Measurements from ENCODE around the gene PIP5KL1. TPM values are rescaled to one million over a fixed set of nuclear protein-coding genes. Genes with fewer than 3 reads are reported as not detected.

The PIP5KL1 gene
- total RNA-seq, 1 donor from 2014 or later: 11.5 TPM

DNA sequence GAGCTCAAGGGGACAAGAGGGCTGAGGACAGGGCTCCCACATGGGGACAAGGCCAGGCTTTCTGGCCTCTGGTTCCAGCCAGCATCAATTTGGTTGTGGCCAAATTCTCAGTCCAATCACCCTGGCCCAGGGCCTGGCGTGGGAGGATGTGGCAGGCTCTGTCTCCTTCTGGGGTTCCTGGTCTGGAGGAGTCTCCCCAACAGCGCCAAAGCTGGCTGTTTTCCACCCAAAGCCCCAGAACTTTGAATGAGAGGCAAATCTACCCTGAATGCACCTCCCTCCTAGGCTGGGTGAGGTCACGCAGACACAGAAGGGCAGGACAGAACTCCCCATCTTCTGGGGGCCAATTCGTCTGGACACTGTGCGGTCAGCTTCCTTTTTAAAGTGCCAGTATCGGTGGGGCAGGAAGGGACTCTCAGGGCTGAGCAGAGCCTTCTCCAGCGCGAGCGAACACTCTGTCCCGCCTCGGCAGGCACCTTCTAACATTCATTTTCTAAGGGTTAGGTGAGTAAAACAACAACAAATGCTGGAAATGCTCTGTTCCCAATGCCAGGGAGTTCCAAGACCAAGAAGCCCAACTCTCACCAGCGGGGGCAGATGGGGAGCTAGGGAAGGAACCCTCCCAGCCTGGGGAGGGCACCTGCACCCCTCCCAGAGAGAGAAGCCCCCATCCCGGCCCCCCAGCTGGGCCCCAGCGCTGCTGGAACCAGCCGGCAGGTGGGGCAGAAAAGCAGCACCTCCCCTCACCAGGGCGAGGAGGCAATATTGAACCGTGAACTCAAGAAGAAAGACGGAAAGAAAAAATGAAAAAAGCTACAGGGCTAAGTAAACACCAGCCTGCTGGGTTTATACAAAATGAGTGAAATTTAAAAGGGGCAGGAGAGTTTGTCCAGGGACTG lies 10.7 kb upstream of the PIP5KL1 start:
- Histone ChIP-seq H3K4me1 (peaks cover 44% of the 10 kb centered on the region), H3K27me3 (ENCODE audit: low read depth) (no peaks in the 10 kb centered on the region), H3K36me3 (peaks cover 46% of the 10 kb centered on the region), H3K27ac (no peak overlapping the region), H3K4me3 (no peak overlapping the region), H3K9me3 (no peaks in the 10 kb centered on the region)
- DNase-seq (no peak), ATAC-seq (no peak)
- TF ChIP-seq CTCF (IDR thresholded peaks at IDR 0.05): no peak
- intact Hi-C loops (cut with DNase I): loop anchor here (10.0 kb wide), 1 partner anchor 103 kb away; no protein-coding TSS in a partner anchor

DNA sequence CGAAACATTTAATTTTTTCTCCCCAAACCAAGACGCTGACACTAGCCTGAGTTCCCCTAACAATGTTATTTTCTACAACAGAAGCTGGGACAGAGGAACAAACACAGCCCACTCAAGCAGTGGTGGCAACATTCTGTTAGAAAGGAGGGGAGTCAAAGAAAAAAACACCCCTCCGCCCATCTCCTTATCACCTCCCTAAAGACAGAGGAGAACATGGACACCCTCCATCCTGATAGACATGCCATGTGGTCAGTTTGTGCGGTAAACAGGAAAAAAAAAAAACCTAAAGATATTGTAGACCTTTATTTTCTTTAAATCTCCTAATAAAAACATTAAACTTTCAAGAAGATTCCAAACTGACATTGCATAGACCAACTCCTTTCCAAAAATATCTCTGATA lies 10.0 kb upstream of the PIP5KL1 start:
- intact Hi-C loops (cut with DNase I): loop anchor here (10.0 kb wide), 1 partner anchor 104 kb away; no protein-coding TSS in a partner anchor
- H3K4me3 ChIP-seq: no peak overlapping the region
- H3K27me3 ChIP-seq (ENCODE audit: low read depth): no peaks in the 10 kb centered on the region
- H3K9me3 ChIP-seq: no peaks in the 10 kb centered on the region
- H3K4me1 ChIP-seq: peaks cover 51% of the 10 kb centered on the region
- ATAC-seq: no peak
- TF ChIP-seq CTCF (IDR thresholded peaks at IDR 0.05): no peak
- DNase-seq: no peak
- no peak overlapping the region for H3K27ac ChIP-seq
- H3K36me3 ChIP-seq: peaks cover 41% of the 10 kb centered on the region

DNA sequence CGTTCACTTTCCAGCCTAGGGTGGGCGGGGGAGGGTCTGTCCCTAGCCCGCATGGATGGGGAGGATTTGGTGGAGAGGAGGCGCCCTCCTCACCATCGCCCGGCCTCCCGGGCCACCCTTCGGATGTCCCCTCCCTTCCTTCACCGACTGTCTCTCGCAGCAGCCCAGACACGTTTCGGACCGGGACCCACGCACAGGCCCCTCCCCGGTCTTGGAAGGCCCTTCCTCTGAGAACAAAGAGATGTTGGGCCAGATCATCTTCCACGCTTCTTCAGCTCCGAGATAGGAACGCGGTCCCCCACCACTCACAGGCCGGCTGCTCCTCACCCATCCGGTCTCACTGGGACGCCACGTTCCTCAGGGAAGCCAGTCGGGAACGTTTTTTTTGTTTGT lies 7.7 kb upstream of the PIP5KL1 start:
- H3K27ac ChIP-seq: peak overlapping the region; percentile 70
- H3K36me3 ChIP-seq: peaks cover 23% of the 10 kb centered on the region
- H3K9me3 ChIP-seq: no peaks in the 10 kb centered on the region
- intact Hi-C loops (cut with DNase I): no loop called here
- DNase-seq: no peak
- H3K4me3 ChIP-seq: peak overlapping the region; percentile 88
- peak; percentile 1 to 2 for ATAC-seq
- H3K27me3 ChIP-seq (ENCODE audit: low read depth): no peaks in the 10 kb centered on the region
- peaks cover 43% of the 10 kb centered on the region for H3K4me1 ChIP-seq
- TF ChIP-seq CTCF (IDR thresholded peaks at IDR 0.05): no peak

GRCh38 chr9:127937388-127938297 lies 7.1 kb upstream of the PIP5KL1 start, which contains the start of gene DPM2:
TSS of gene DPM2 (minus strand) at chr9:127937854. CDS start at chr9:127937820, 34 bp downstream.
- H3K4me3 ChIP-seq: peak within 1 kb of the TSS; percentile 88
- DNase-seq (peak; percentile 89), ATAC-seq (peak; percentile 89 to 92)
- no peak for TF ChIP-seq CTCF (IDR thresholded peaks at IDR 0.05)
- no peaks in the 10 kb centered on the region for H3K9me3 ChIP-seq
- H3K27me3 ChIP-seq (ENCODE audit: low read depth): no peaks in the 10 kb centered on the region
- peaks cover 37% of the 10 kb centered on the region for H3K4me1 ChIP-seq
- intact Hi-C loops (cut with DNase I): no loop called here
- H3K27ac ChIP-seq: peak within 1 kb of the TSS; percentile 70
- peaks cover 16% of the 10 kb centered on the region for H3K36me3 ChIP-seq

- Histone ChIP-seq H3K4me1 (peaks cover 31% of the 10 kb centered on the region), H3K9me3 (no peaks in the 10 kb centered on the region), H3K27me3 (ENCODE audit: low read depth) (no peaks in the 10 kb centered on the region), H3K36me3 (peaks cover 10% of the 10 kb centered on the region), H3K27ac (peak overlapping the region; percentile 70), H3K4me3 (peak overlapping the region; percentile 88)
- DNase-seq: no peak
- ATAC-seq: no peak
- intact Hi-C loops (cut with DNase I): no loop called here
- no peak for TF ChIP-seq CTCF (IDR thresholded peaks at IDR 0.05)
These were observed 6.4 kb upstream of the PIP5KL1 start for GRCh38 chr9:127937056-127937387.
